ENCODE measurements around the gene IGFL2. TPM values are rescaled to one million over a fixed set of nuclear protein-coding genes. Genes with fewer than 3 reads are reported as not detected.

Gene IGFL2
- total and polyA plus RNA-seq, 9 of the 15 experiments (the other 6 are each of a cell fraction or from before 2014, with no cell fraction given), result 0.42 to 1.7 (median 0.75) TPM; not detected in 2

DNA sequence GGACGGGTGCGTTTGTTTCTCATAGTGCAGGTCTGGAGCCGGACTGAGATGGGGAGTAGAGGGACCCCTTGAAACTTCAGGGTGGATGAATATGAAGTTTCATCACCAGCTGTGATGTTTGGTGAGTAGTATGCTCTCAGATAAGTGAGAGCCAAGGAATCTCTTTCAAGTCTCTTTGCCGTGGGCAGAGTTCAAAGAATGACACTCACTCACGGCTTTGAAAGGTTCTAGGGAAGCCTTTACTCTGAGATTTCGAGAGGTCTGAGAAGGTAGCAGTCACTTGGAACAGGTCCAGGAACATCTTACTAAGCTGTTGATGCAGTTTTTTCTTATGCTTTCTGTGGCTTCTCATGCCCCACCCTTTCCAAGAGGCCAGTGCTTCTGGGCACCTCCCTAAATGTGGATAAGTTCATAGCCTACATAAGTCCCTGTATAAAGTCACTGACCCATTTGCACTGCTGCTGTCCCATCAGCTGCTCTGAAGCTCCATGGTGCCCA lies at the start of gene IGFL2 (continued):
- TF ChIP-seq DDX20 (tag; IDR thresholded peaks at IDR 0.05; ENCODE audit: low read depth), result no peak
- no peak for TF ChIP-seq ZC3H8 (IDR thresholded peaks at IDR 0.05)
- TF ChIP-seq POLR3G (IDR thresholded peaks at IDR 0.05; ENCODE audit: extremely low read depth, insufficient read length, insufficient replicate concordance), result no peak
- TF ChIP-seq TAF9B (IDR thresholded peaks at IDR 0.05; ENCODE audit: partially characterized antibody), result no peak
- no peak for TF ChIP-seq NR2C1 (IDR thresholded peaks at IDR 0.05)
- no peak for TF ChIP-seq NR2C1 (tag; IDR thresholded peaks at IDR 0.05)
- TF ChIP-seq ZKSCAN1 (IDR thresholded peaks at IDR 0.05; ENCODE audit: low read depth, low read length), result no peak
- no peak for TF ChIP-seq HEY1 (CRISPR knock-in tag; IDR thresholded peaks at IDR 0.05; ENCODE audit: borderline replicate concordance)
- TF ChIP-seq ELK1 (CRISPR knock-in tag; IDR thresholded peaks at IDR 0.05), result no peak
- TF ChIP-seq NFIC (IDR thresholded peaks at IDR 0.05), result no peak
- TF ChIP-seq MIER1 (IDR thresholded peaks at IDR 0.05; ENCODE audit: low read depth), result no peak
- TF ChIP-seq ZNF609 (CRISPR knock-in tag; IDR thresholded peaks at IDR 0.05; ENCODE audit: borderline replicate concordance), result no peak
- TF ChIP-seq ZNF77 (CRISPR knock-in tag; IDR thresholded peaks at IDR 0.05), result no peak

Data from K562 (cell line).